Measurements from ENCODE around the gene EIF4ENIF1.

Gene EIF4ENIF1

GRCh38 chr22:31443516-31443915 is 46.1 kb downstream of the EIF4ENIF1 start:
- H3K36me3 ChIP-seq, result peaks cover 92% of the 10 kb centered on the region
- H3K27ac ChIP-seq, result no peak overlapping the region

GRCh38 chr22:31442768-31443489 is 46.7 kb downstream of the EIF4ENIF1 start:
- H3K27ac ChIP-seq, result no peak overlapping the region
- H3K36me3 ChIP-seq, result peaks cover 92% of the 10 kb centered on the region
- no peaks in the 10 kb centered on the region for H3K9me3 ChIP-seq (ENCODE audit: severe bottlenecking)
- TF ChIP-seq CTCF (IDR thresholded peaks at IDR 0.05; ENCODE audit: low read depth, low read length), result no peak
- no peak for DNase-seq
- H3K27me3 ChIP-seq (ENCODE audit: insufficient read depth, low read depth, severe bottlenecking), result no peaks in the 10 kb centered on the region
- no peak overlapping the region for H3K4me3 ChIP-seq (ENCODE audit: low read depth, low read length)

More at GRCh38 chr22:31443516-31443915, 46.1 kb downstream of the EIF4ENIF1 start:
- Histone ChIP-seq H3K9me3 (ENCODE audit: severe bottlenecking) (no peaks in the 10 kb centered on the region), H3K27me3 (ENCODE audit: insufficient read depth, low read depth, severe bottlenecking) (no peaks in the 10 kb centered on the region), H3K4me3 (ENCODE audit: low read depth, low read length) (no peak overlapping the region)
- no peak for DNase-seq
- TF ChIP-seq CTCF (IDR thresholded peaks at IDR 0.05; ENCODE audit: low read depth, low read length), result no peak

- Histone ChIP-seq H3K4me3 (ENCODE audit: low read depth, low read length) (no peak overlapping the region), H3K27ac (no peak overlapping the region), H3K9me3 (ENCODE audit: severe bottlenecking) (no peaks in the 10 kb centered on the region), H3K36me3 (peaks cover 91% of the 10 kb centered on the region), H3K27me3 (ENCODE audit: insufficient read depth, low read depth, severe bottlenecking) (no peaks in the 10 kb centered on the region)
- TF ChIP-seq CTCF (IDR thresholded peaks at IDR 0.05; ENCODE audit: low read depth, low read length), result no peak
- DNase-seq, result no peak
Observed at GRCh38 chr22:31441652-31442051, 48.0 kb downstream of the EIF4ENIF1 start.

- Histone ChIP-seq H3K27ac (no peak overlapping the region), H3K36me3 (peaks cover 95% of the 10 kb centered on the region), H3K9me3 (ENCODE audit: severe bottlenecking) (no peaks in the 10 kb centered on the region), H3K4me3 (ENCODE audit: low read depth, low read length) (no peak overlapping the region), H3K27me3 (ENCODE audit: insufficient read depth, low read depth, severe bottlenecking) (no peaks in the 10 kb centered on the region)
- DNase-seq, result no peak
- no peak for TF ChIP-seq CTCF (IDR thresholded peaks at IDR 0.05; ENCODE audit: low read depth, low read length)
Observed at GRCh38 chr22:31440681-31441080, 49.0 kb downstream of the EIF4ENIF1 start.

- no peak overlapping the region for H3K27ac ChIP-seq
- H3K4me3 ChIP-seq (ENCODE audit: low read depth, low read length), result no peak overlapping the region
- H3K9me3 ChIP-seq (ENCODE audit: severe bottlenecking), result no peaks in the 10 kb centered on the region
- no peaks in the 10 kb centered on the region for H3K27me3 ChIP-seq (ENCODE audit: insufficient read depth, low read depth, severe bottlenecking)
- no peak for TF ChIP-seq CTCF (IDR thresholded peaks at IDR 0.05; ENCODE audit: low read depth, low read length)
- peaks cover 96% of the 10 kb centered on the region for H3K36me3 ChIP-seq
- DNase-seq, result no peak
Observed at GRCh38 chr22:31439808-31440207, 49.8 kb downstream of the EIF4ENIF1 start.

- Histone ChIP-seq H3K36me3 (peaks cover 90% of the 10 kb centered on the region), H3K27ac (no peak overlapping the region), H3K4me3 (ENCODE audit: low read depth, low read length) (no peak overlapping the region), H3K27me3 (ENCODE audit: insufficient read depth, low read depth, severe bottlenecking) (no peaks in the 10 kb centered on the region), H3K9me3 (ENCODE audit: severe bottlenecking) (no peaks in the 10 kb centered on the region)
- no peak for TF ChIP-seq CTCF (IDR thresholded peaks at IDR 0.05; ENCODE audit: low read depth, low read length)
- no peak for DNase-seq
Observed at GRCh38 chr22:31436132-31436531, 53.5 kb downstream of the EIF4ENIF1 start.

All from WERI-Rb-1 (cell line).